ENCODE measurements around the gene ARGFX. TPM values are rescaled to one million over a fixed set of nuclear protein-coding genes. Genes with fewer than 3 reads are reported as not detected.
"Not testable (repeated sequence)": the region's sequence is repeated elsewhere in the genome, so short reads cannot be mapped to it uniquely, and the experiment has no call there.

Gene ARGFX
- total RNA-seq, 2 donors from 2014 or later = not detected

DNA sequence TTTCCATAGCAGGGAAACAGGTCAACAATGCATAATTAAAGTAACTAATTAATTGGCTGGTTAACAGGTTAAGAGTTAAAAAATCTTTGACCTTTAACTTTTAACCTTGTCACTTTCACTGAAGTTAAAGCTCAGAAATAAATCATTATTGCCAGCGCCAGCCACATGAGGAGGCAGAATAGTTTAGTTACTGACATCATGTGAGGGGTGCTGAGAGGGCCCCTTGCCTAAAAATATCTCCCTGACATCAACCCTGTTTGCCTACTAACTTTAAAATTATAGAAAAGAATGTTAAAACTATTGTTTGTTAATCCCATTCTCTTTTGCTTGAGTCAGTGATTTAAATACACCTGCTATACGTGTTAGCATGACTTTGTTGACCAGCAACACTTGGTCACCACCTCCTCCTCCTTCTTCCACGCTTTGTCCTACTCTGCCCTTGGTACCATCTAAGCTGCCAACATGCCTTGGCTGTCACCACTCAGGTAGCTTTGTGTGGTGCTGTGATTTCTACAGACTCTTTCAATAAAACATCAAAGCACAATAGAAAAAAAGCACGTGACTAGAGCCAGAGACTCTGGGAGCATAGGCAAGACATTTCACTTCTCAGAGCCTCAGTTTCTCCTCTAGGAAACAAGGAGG, 28.1 kb downstream of the ARGFX start:
- Histone ChIP-seq H3K4me3 (no peak overlapping the region), H3K4me1 (replicated peaks) (no peaks in the 10 kb centered on the region), H3K9me3 (no peaks in the 10 kb centered on the region), H3K36me3 (no peaks in the 10 kb centered on the region), H3K27me3 (replicated peaks; ENCODE audit: insufficient read depth) (no peaks in the 10 kb centered on the region), H3K27ac (no peak overlapping the region)
- TF ChIP-seq POLR2A (IDR thresholded peaks at IDR 0.05) (no peak), POLR2AphosphoS5 (IDR thresholded peaks at IDR 0.05) (no peak)
- TF ChIP-seq, protein P1, sequence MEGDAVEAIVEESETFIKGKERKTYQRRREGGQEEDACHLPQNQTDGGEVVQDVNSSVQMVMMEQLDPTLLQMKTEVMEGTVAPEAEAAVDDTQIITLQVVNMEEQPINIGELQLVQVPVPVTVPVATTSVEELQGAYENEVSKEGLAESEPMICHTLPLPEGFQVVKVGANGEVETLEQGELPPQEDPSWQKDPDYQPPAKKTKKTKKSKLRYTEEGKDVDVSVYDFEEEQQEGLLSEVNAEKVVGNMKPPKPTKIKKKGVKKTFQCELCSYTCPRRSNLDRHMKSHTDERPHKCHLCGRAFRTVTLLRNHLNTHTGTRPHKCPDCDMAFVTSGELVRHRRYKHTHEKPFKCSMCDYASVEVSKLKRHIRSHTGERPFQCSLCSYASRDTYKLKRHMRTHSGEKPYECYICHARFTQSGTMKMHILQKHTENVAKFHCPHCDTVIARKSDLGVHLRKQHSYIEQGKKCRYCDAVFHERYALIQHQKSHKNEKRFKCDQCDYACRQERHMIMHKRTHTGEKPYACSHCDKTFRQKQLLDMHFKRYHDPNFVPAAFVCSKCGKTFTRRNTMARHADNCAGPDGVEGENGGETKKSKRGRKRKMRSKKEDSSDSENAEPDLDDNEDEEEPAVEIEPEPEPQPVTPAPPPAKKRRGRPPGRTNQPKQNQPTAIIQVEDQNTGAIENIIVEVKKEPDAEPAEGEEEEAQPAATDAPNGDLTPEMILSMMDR (IDR thresholded peaks at IDR 0.05) = no peak
- no peak for DNase-seq (ENCODE audit: low spot score)
- 57% methylated on average over 4 of the region's 4 CpGs for WGBS
- intact Hi-C loops (cut with DNase I) = no loop called here

DNA sequence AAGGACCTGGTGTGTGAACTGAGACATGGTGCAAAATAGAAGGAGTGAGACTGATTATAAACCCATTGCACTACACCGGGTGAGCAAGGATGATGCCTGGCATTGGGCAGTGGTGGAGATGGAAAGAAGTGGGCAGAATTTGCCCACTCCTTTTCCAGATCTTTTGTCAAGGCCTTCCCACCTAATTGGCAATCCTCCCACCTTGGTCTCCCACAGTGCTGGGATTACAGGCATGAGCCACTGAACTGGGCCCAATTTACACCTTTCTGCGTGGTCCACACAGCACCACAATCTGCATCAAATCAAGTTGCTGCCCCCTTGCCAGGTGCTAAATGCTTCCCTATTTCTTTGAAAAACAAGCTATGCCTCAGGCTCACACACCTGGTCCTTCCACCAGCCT, 30.8 kb downstream of the ARGFX start:
- Histone ChIP-seq H3K27ac (no peak overlapping the region), H3K4me3 (no peak overlapping the region), H3K27me3 (replicated peaks; ENCODE audit: insufficient read depth) (no peaks in the 10 kb centered on the region), H3K9me3 (no peaks in the 10 kb centered on the region), H3K4me1 (replicated peaks) (no peaks in the 10 kb centered on the region), H3K36me3 (no peaks in the 10 kb centered on the region)
- DNase-seq (ENCODE audit: low spot score) = no peak
- TF ChIP-seq, protein P1 (IDR thresholded peaks at IDR 0.05) = no peak
- TF ChIP-seq POLR2A (IDR thresholded peaks at IDR 0.05) (no peak), POLR2AphosphoS5 (IDR thresholded peaks at IDR 0.05) (no peak)
- intact Hi-C loops (cut with DNase I) = no loop called here
- 90% methylated on average over 2 of the region's 2 CpGs for WGBS

DNA sequence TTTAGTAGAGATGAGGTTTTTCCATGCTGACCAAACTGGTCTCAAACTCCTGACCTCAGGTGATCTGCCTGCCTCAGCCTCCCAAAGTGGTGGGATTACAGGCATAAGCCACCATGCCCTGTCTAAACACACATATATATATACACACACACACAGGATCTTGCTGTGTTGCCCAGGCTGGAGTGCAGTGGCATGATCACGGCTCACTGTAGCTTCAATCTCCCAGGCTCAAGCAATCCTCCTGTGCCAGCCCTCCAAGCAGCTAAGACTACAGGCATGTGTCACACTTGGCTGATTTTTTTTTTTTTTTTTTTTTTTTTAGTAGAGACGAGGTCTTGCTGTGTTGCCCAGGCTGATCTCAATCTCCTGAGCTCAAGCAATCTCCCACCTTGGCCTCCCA, 32.2 kb downstream of the ARGFX start:
- H3K36me3 ChIP-seq; DNase-seq (ENCODE audit: low spot score); H3K4me1 ChIP-seq (replicated peaks); H3K9me3 ChIP-seq; H3K27me3 ChIP-seq (replicated peaks; ENCODE audit: insufficient read depth); H3K27ac ChIP-seq; H3K4me3 ChIP-seq; intact Hi-C loops (cut with DNase I): not testable (repeated sequence)
- WGBS = 87% methylated on average over 2 of the region's 2 CpGs

DNA sequence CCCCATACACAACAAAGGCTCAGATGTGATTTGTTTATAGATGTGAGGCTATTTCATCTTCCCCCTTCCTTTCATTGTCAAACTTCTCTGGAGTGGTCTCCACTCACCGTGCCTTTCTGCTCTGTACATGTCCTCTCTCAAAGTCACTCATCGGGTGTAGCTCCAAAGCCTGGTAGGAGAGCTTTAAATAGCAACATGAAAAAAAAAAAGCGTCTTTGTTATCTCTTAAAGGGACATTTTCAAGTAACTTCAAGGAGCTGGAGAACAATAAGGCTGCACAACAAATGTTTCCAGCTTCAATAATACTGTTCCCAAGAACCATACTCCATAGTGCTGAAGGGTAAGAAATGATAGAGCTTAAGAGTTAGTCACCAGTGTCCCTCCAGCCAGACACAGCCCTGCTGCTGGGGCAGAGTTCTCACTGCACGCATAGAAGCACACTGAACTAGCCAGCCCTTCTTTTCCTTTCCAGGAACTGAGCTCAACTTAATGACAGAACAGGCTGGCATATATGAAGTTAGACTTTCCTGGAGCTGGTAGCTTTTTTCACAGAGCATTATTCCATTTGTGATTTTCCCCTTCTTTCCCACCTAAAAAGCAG, 33.6 kb downstream of the ARGFX start:
- intact Hi-C loops (cut with DNase I) = no loop called here
- Histone ChIP-seq H3K9me3 (no peaks in the 10 kb centered on the region), H3K36me3 (no peaks in the 10 kb centered on the region), H3K4me1 (replicated peaks) (no peaks in the 10 kb centered on the region), H3K4me3 (no peak overlapping the region), H3K27ac (no peak overlapping the region), H3K27me3 (replicated peaks; ENCODE audit: insufficient read depth) (no peaks in the 10 kb centered on the region)
- TF ChIP-seq POLR2AphosphoS5 (IDR thresholded peaks at IDR 0.05) = no peak
- TF ChIP-seq, protein P1 (IDR thresholded peaks at IDR 0.05) = no peak
- TF ChIP-seq POLR2A (IDR thresholded peaks at IDR 0.05) = no peak
- no peak for DNase-seq (ENCODE audit: low spot score)
- WGBS = 26% methylated on average over 4 of the region's 4 CpGs

DNA sequence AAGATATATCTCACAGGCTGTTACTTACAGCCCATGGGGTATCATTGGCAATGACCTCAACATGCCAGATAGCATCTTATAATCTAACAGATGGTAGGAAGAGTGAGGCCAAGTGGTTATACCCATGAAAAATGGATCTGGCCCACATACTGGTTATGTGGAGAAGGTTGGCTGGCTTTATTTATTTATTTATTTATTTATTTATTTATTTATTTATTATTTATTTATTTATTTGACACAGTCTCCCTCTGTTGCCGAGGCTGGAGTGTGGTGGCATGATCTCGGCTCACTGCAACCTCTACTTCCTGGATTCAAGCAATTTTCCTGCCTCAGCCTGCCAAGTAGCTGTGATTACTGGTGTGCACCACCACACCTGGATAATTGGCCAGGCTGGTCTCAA, 37.0 kb downstream of the ARGFX start:
- intact Hi-C loops (cut with DNase I) = no loop called here
- Histone ChIP-seq H3K4me1 (replicated peaks) (no peaks in the 10 kb centered on the region), H3K4me3 (no peak overlapping the region), H3K27me3 (replicated peaks; ENCODE audit: insufficient read depth) (no peaks in the 10 kb centered on the region), H3K9me3 (no peaks in the 10 kb centered on the region), H3K36me3 (no peaks in the 10 kb centered on the region), H3K27ac (no peak overlapping the region)
- 92% methylated on average over 2 of the region's 2 CpGs for WGBS
- TF ChIP-seq POLR2A (IDR thresholded peaks at IDR 0.05) (no peak), POLR2AphosphoS5 (IDR thresholded peaks at IDR 0.05) (no peak)
- TF ChIP-seq, protein P1 (IDR thresholded peaks at IDR 0.05) = no peak
- no peak for DNase-seq (ENCODE audit: low spot score)

Measured in prostate gland (tissue), 2 donors.